Measurements from ENCODE around the gene OLIG1.

- TF ChIP-seq CTCF (IDR thresholded peaks at IDR 0.05) (no peak), EZH2phosphoT487 (IDR thresholded peaks at IDR 0.05) (no peak), EZH2 (IDR thresholded peaks at IDR 0.05) (no peak)
These were observed 2.9 kb upstream of the OLIG1 start for GRCh38 chr21:33067043-33067442.
